Caco-2 (cell line): Measurements from ENCODE around the gene TMEM141. TPM values are rescaled to one million over a fixed set of nuclear protein-coding genes. Genes with fewer than 3 reads are reported as not detected.

Experiments used
- BruUV-seq: library from RNA; stranded (reverse); fragments of 400-500 nt; replicated peaks from 2 replicates; lab custom pipeline; 2021; lab: Mats Ljungman, UMichigan
- CTCF ChIA-PET: fragments of 300-600 bp; sonication (Branson Sonifier 250); formaldehyde crosslinking; loops from one replicate; lab custom pipeline; 2022; ENCODE audit warnings: antibody characterized with exemption; lab: Charles Lee
- POLR2A ChIA-PET: fragments of 300-600 bp; sonication (Branson Sonifier 250); formaldehyde crosslinking; loops from one replicate; lab custom pipeline; 2022; ENCODE audit warnings: antibody characterized with exemption; lab: Charles Lee
- DNase-seq, 2 experiments: peaks; one replicate each; pipeline versions ENCODE4 v3.0.0 to v3.0.0-alpha.2; 2020 to 2022
- H3K27me3 ChIP-seq: replicated peaks from 2 replicates; pipeline ENCODE4 v1.6.0; 2011; ENCODE audit warnings: low read length; ENCODE audit not compliant: control insufficient read depth, insufficient read depth
- H3K36me3 ChIP-seq: 2 replicates; pipeline ENCODE4 v1.5.1; 2011; ENCODE audit warnings: low read length; ENCODE audit not compliant: control insufficient read depth, insufficient read depth
- H3K4me1 ChIP-seq: fragments of 250-450 bp; sonication (Bioruptor Pico); 2 replicates; pipeline ENCODE4 v1.5.1; 2020; ENCODE audit warnings: mild to moderate bottlenecking
- H3K4me3 ChIP-seq: 2 replicates; pipeline ENCODE4 v1.5.1; 2011; ENCODE audit warnings: low read depth, mild to moderate bottlenecking, control low read depth, low read length
- H3K9me3 ChIP-seq: fragments of 250-450 bp; sonication (Bioruptor Pico); 2 replicates; pipeline ENCODE4 v1.5.1; 2020; ENCODE audit warnings: mild to moderate bottlenecking, moderate library complexity
- H3K27ac Mint-ChIP-seq: one replicate; pipeline ENCODE4 v1.8.0; 2022; ENCODE audit warnings: mixed read lengths; ENCODE audit not compliant: unreplicated experiment
- H3K27me3 Mint-ChIP-seq: one replicate; pipeline ENCODE4 v1.8.0; 2022; ENCODE audit warnings: mixed read lengths; ENCODE audit not compliant: insufficient read depth, unreplicated experiment
- H3K36me3 Mint-ChIP-seq: one replicate; pipeline ENCODE4 v1.8.0; 2022; ENCODE audit warnings: mild to moderate bottlenecking, mixed read lengths; ENCODE audit not compliant: insufficient read depth, unreplicated experiment
- H3K4me1 Mint-ChIP-seq: one replicate; pipeline ENCODE4 v1.8.0; 2022; ENCODE audit warnings: low read depth, mixed read lengths; ENCODE audit not compliant: unreplicated experiment
- H3K4me3 Mint-ChIP-seq: one replicate; pipeline ENCODE4 v1.8.0; 2022; ENCODE audit warnings: mild to moderate bottlenecking, moderate library complexity, mixed read lengths; ENCODE audit not compliant: unreplicated experiment
- H3K9me3 Mint-ChIP-seq: one replicate; pipeline ENCODE4 v1.8.0; 2022; ENCODE audit warnings: mixed read lengths; ENCODE audit not compliant: unreplicated experiment
- CTCF ChIP-seq, 2 experiments: fragments of 200-600 bp in 1 of 2; IDR thresholded peaks; 1 replicate in 1 of 2; 2 replicates in 1 of 2; pipeline versions ENCODE4 v1.5.1 to v1.8.0; 2011 to 2022; ENCODE audit warnings: antibody characterized with exemption in 1 of 2, control low read depth in 1 of 2, inconsistent platforms in 1 of 2, low read depth in 1 of 2, low read length in 1 of 2, mild to moderate bottlenecking in 1 of 2, moderate library complexity in 1 of 2; ENCODE audit not compliant: insufficient read depth in 1 of 2, severe bottlenecking in 1 of 2, unreplicated experiment in 1 of 2
- intact Hi-C: fragments of 100-400 bp; cut with micrococcal nuclease; formaldehyde crosslinking; loops from one replicate; pipeline ENCODE4 v1.10.0; 2022; ENCODE audit not compliant: unreplicated experiment
- total RNA-seq: library from RNA; stranded (reverse); gene quantifications from 2 replicates; pipeline ENCODE4 v1.2.3, GENCODE V29; 2022

The TMEM141 gene
- total RNA-seq, 1 experiment from 2014 or later, result 107 TPM

- Mint-ChIP-seq H3K36me3 (peaks cover 84% of the 10 kb centered on the region), H3K4me3 (no peak overlapping the region), H3K27ac (no peak overlapping the region), H3K9me3 (no peaks in the 10 kb centered on the region), H3K4me1 (peaks cover 8% of the 10 kb centered on the region), H3K27me3 (no peaks in the 10 kb centered on the region)
- DNase-seq, result no peak
- POLR2A ChIA-PET, result no interaction called here
- H3K27me3 ChIP-seq, result no peaks in the 10 kb centered on the region
- no peak for TF ChIP-seq CTCF (IDR thresholded peaks at IDR 0.05; ENCODE audit: insufficient read depth in 1 of 2, low read depth in 1 of 2, low read length in 1 of 2, severe bottlenecking in 1 of 2, unreplicated experiment in 1 of 2)
- BruUV-seq, result no TSS peak
- H3K4me1 ChIP-seq, result peaks cover 25% of the 10 kb centered on the region
- no peaks in the 10 kb centered on the region for H3K9me3 ChIP-seq
- intact Hi-C loops, result no loop called here
- H3K36me3 ChIP-seq, result peaks cover 1% of the 10 kb centered on the region; the same call in 1 of the 2 replicates
- H3K4me3 ChIP-seq, result no peak overlapping the region
- CTCF ChIA-PET, result no interaction called here
Measured at GRCh38 chr9:136838314-136839228, 47.4 kb downstream of the TMEM141 start.

- DNase-seq, result no peak
- Mint-ChIP-seq H3K4me3 (peak overlapping the region; percentile 7), H3K36me3 (peaks cover 81% of the 10 kb centered on the region), H3K9me3 (no peaks in the 10 kb centered on the region), H3K27ac (peak overlapping the region; percentile 22), H3K27me3 (no peaks in the 10 kb centered on the region), H3K4me1 (peaks cover 8% of the 10 kb centered on the region)
- H3K9me3 ChIP-seq, result no peaks in the 10 kb centered on the region
- peaks cover 25% of the 10 kb centered on the region for H3K4me1 ChIP-seq
- no peak for TF ChIP-seq CTCF (IDR thresholded peaks at IDR 0.05; ENCODE audit: insufficient read depth in 1 of 2, low read depth in 1 of 2, low read length in 1 of 2, severe bottlenecking in 1 of 2, unreplicated experiment in 1 of 2)
- intact Hi-C loops, result loop anchor here (10.0 kb wide), 1 partner anchor 105 kb away; the partner anchor contains the start of genes C8G and FBXW5
- no TSS peak for BruUV-seq
- ChIA-PET POLR2A (interaction anchor here (0.9 kb wide), 1 partner anchor 39 kb away, joined by 4 read pairs; no protein-coding TSS in a partner anchor), CTCF (interaction anchor here (0.6 to 0.8 kb wide), 2 partner anchors 16 to 49 kb away, joined by 3 to 4 read pairs; partner anchors contain the start of gene TMEM141)
- H3K36me3 ChIP-seq, result no peaks in the 10 kb centered on the region; the same call in 1 of the 2 replicates
- no peak overlapping the region for H3K4me3 ChIP-seq
- no peaks in the 10 kb centered on the region for H3K27me3 ChIP-seq
Measured at GRCh38 chr9:136839229-136840139, 48.3 kb downstream of the TMEM141 start.
